T1000 (cell line): ENCODE results near the gene HECTD4.
"Not testable (repeated sequence)": the region's sequence is repeated elsewhere in the genome, so short reads cannot be mapped to it uniquely, and the experiment has no call there.

ENCODE experiments used
- DNase-seq: peaks from one replicate; lab custom pipeline; 2025; ENCODE audit warnings: mixed read lengths; lab: John Stamatoyannopoulos, UW

HECTD4 gene

GRCh38 chr12:112261559-112261958 lies 120.7 kb downstream of the HECTD4 start:
- no peak for DNase-seq

DNA sequence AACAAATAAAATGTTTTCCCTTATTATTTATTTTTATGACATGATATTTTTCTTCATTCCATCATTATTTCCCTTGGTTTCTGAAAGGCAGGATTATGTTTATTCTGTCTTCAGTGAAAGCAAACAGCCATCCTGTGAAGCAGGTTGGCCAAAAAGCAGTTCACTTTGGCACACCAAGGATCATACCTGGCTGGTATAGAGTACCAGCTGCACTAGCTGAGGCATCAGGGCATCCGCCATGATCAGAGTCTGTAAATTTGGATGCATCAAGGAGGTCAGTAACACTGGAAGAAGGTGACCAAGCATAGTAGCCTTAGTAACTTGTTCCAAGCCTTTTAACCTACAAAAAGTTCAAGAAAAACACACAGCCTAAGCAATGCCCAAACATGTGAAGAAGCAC lies 123.3 kb downstream of the HECTD4 start:
- no peak for DNase-seq

- no peak for DNase-seq
Measured at GRCh38 chr12:112256780-112257179, 125.5 kb downstream of the HECTD4 start.

DNA sequence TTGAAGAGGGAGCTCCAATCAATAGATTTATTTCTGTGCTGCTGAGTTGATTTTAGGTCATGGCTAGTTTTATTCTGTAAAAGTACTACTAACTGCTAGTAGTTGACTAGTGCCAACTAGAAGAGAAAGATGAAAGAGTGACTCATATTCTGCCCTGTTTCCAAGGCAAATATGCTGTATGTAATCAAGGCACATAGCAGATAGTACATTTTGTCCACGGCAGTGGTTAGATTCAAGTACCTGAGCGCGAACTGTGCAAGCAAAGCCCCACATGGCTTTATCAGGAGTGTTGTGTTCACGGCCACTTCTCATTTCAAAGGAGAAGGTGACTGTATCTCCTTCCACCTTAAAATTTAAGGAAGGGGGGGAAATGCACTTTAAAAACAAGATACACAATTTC lies 130.0 kb downstream of the HECTD4 start:
- DNase-seq = no peak

DNA sequence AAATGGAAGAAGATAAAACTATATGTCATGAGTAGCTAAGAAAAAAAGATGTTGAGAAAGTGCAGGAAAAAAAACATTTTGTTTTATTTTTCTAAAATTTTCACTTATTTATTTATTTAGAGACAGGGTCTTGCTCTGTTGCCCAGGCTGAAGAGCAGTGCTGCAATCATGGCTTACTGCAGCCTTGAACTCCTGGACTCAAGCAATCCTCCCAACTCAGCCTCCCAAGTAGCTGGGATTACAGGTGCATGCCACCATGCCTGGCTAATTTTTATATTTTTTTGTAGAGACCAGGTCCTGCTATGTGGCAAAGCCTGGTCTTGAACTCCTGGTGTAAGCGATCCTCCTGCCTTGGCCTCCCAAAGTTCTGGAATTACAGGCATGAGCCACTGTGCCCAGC lies 137.3 kb downstream of the HECTD4 start:
- DNase-seq = not testable (repeated sequence)

- no peak for DNase-seq
Measured at GRCh38 chr12:112243255-112244110, 138.7 kb downstream of the HECTD4 start.

DNA sequence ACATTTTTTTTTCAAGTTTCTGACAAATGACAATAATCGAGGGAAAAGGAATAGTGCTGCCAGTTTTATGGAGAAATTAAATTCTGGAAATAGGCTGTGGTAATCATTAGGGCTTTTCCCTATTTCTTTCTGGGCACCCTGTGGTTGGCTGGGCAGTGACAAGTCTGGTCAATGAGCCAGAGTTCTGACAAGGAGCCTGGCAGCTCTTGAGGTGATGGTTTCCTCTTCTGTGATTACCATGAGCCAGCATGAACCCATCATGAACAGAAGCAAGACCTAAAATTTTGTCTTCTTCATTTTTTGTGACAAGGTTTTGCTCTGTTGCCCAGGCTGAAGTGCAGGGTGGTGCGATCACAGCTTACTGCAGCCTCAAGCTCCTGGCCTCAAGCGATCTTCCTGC lies 141.1 kb downstream of the HECTD4 start:
- no peak for DNase-seq

DNA sequence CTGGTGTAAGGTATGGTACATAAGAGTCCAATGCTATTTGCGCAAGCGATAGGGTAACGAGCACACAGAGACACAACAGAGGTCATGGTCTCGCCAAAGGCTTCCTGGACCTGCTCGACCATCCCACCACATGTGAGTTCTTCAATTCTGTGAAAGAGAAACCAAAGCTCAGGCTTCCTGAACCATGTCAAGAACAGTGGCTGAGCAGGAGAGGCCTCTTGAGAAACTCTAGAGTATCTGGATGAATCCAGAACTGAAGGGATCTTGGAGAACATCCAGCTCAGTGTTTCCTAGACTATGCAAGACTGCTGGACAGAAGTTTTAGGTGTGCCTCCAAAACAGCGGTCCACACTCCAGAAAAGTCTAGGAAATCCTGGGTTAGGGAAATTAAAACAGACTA lies 142.3 kb downstream of the HECTD4 start:
- no peak for DNase-seq

- no peak for DNase-seq
Measured at GRCh38 chr12:112239020-112239419, 143.2 kb downstream of the HECTD4 start.

- DNase-seq = no peak
Measured at GRCh38 chr12:112238441-112238840, 143.8 kb downstream of the HECTD4 start.

GRCh38 chr12:112236786-112237185 lies 145.4 kb downstream of the HECTD4 start:
- DNase-seq = no peak

GRCh38 chr12:112236386-112236785 lies 145.8 kb downstream of the HECTD4 start:
- DNase-seq = no peak

GRCh38 chr12:112234303-112234702 lies 147.9 kb downstream of the HECTD4 start:
- no peak for DNase-seq

GRCh38 chr12:112233242-112233641 lies 149.0 kb downstream of the HECTD4 start:
- no peak for DNase-seq

DNA sequence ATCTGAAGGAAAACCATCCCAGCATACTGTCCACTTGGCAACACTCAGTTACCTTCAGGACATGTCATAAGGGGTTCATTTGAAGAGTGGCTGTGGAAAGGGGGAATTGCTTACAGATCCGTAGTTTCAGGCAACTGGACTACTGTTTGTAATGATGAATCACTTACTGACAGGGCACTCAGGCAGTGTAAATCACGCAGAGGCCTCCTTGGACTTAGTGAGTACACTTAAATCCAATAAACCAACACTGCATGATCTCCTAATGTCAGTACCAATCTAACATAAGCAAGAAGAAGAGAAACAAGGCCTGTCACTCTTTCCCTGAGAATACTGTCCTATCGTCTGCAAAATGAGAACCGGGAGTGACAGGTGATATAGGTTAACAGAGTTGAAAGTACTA lies 152.1 kb downstream of the HECTD4 start:
- no peak for DNase-seq

GRCh38 chr12:112226768-112227167 lies 155.5 kb downstream of the HECTD4 start:
- no peak for DNase-seq

DNA sequence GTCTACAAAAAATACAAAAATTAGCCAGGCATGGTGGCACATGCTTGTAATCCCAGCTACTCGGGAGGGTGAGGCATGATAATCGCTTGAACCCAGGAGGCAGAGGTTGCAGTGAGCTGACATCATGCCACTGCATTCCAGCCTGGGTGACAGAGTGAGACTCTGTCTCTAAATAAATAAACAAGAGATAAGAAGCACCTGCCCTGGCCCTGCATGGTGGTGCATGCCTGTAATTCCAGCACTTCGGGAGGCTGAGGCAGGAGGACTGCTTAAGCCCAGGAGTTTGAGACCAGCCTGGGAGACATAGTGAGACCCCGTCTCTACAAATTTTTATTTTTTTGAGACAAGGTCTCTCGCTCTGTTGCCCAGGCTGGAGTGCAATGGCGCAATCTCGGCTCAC lies 161.6 kb downstream of the HECTD4 start:
- not testable (repeated sequence) for DNase-seq

GRCh38 chr12:112219195-112219594 lies 163.0 kb downstream of the HECTD4 start:
- no peak for DNase-seq

GRCh38 chr12:112218150-112218549 lies 164.1 kb downstream of the HECTD4 start:
- DNase-seq = no peak

GRCh38 chr12:112217647-112218046 lies 164.6 kb downstream of the HECTD4 start:
- DNase-seq = no peak

DNA sequence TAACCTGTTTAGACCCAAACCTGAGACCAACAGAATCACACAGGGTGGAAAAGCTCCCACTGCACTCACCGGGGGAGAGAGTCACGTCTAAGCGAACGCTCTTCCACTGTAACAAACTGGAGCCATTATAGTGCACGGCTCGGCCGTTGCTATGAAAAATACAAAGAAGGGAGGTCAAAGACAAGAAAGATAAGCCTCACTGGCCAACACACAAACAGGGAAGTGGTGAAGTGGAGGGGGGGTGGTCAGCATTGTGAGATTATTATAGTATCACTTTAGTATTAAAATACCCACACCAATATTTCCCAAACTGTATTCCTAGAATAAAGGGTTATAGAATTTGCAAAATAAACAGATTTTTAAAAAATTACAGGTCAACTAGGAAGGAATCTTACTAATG lies 166.0 kb downstream of the HECTD4 start:
- no peak for DNase-seq

GRCh38 chr12:112214064-112214463 lies 168.2 kb downstream of the HECTD4 start:
- no peak for DNase-seq

DNA sequence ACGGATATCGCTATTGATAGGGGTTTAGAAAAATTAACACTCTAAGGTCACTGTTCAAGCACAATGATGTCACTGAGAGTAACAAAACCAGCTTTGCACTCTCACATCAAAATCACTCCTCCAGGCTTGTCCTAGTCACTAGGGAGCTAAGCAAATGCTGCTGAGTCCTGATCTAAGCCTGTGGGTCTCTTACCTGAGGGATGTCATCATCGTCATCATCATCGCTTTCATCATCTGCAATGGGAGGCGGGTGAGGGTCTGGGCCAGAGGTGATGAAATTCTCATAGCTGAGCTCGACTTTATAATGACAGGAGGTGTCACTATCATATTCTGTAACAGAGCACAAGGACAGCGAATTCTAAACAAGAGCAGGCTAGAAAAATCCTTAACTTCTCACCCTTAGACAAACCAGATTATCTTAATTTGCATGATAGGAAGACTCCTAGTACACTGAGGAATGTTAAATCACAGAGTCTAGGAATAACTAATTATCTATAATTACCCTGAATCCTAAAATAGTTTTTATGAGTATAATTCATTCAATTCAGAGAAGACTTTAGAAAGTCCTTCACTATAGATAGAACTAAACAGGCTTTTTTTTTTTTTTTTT lies 173.8 kb downstream of the HECTD4 start:
- DNase-seq = no peak
